Measurements from ENCODE around the gene GALNS. TPM values are rescaled to one million over a fixed set of nuclear protein-coding genes. Genes with fewer than 3 reads are reported as not detected.
A peak's percentile ranks its signal among the peaks of the same experiment; 100 is the strongest.

The GALNS gene
- total and polyA plus RNA-seq, 2 donors (not counting 1 experiment from before 2014, with no cell fraction given) = 45.5 to 68.4 TPM

DNA sequence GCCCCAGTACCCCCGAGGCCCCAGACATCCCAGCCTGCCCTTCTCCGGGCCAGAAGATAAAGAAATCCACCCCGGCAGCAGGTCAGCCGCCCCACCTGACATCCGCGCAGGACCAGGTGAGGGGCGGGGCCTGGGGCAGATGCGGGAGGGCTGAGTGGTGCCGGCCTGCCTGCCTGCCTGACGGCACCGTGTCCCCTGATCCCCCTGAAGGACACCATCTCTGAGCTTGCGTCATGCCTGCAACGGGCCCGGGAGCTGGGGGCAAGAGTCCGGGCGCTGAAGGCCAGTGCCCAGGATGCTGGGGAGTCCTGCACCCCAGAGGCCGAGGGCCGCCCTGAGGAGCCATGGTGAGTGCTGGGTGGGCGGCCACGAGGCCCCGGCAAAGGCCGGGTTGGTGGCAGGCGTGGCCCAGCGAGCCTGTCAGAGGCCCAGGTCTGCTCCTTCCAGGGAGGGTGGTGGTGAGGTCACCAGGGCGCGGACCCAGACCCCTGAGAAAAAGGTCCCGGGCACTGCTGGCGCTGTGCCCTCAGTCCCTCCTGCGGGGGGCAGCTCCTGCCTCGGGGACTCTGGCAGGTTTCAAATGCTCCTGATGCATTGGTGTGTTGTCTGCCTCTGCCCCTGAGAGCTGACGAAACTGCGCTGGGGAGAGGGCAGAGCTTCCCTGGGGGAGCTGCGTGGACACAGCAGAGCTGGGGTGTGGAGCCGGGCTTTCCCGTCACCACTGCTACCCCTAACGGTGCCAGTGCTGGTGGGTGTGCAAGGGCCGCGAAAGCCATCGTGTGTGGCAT is 52.0 kb downstream of the GALNS start:
- H4K20me1 ChIP-seq (ENCODE audit: control insufficient read depth, insufficient read depth, low read length, poor library complexity, severe bottlenecking) = peaks cover 29% of the 10 kb centered on the region
- peaks cover 23% of the 10 kb centered on the region for H3K4me1 Mint-ChIP-seq
- peak overlapping the region; percentile 41 for H3K27ac Mint-ChIP-seq
- H3K4me1 ChIP-seq (ENCODE audit: control insufficient read depth in 2 of 2, insufficient read depth in 2 of 2, low read length in 2 of 2) = peaks cover 24 to 37% of the 10 kb centered on the region in 2 donors
- TF ChIP-seq, protein P1, sequence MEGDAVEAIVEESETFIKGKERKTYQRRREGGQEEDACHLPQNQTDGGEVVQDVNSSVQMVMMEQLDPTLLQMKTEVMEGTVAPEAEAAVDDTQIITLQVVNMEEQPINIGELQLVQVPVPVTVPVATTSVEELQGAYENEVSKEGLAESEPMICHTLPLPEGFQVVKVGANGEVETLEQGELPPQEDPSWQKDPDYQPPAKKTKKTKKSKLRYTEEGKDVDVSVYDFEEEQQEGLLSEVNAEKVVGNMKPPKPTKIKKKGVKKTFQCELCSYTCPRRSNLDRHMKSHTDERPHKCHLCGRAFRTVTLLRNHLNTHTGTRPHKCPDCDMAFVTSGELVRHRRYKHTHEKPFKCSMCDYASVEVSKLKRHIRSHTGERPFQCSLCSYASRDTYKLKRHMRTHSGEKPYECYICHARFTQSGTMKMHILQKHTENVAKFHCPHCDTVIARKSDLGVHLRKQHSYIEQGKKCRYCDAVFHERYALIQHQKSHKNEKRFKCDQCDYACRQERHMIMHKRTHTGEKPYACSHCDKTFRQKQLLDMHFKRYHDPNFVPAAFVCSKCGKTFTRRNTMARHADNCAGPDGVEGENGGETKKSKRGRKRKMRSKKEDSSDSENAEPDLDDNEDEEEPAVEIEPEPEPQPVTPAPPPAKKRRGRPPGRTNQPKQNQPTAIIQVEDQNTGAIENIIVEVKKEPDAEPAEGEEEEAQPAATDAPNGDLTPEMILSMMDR (IDR thresholded peaks at IDR 0.05) = no peak
- TF ChIP-seq EZH2 (IDR thresholded peaks at IDR 0.05; ENCODE audit: borderline replicate concordance, insufficient read depth, low read depth, low read length, poor library complexity, severe bottlenecking) = no peak
- H3K4me2 ChIP-seq (replicated peaks; ENCODE audit: low read depth, low read length, poor library complexity, severe bottlenecking) = peak overlapping the region; percentile 88
- ATAC-seq (ENCODE audit: low read depth) (no peak), DNase-seq (peak; percentile 43)
- no peaks in the 10 kb centered on the region for H3K27me3 Mint-ChIP-seq
- H3K9me3 Mint-ChIP-seq (ENCODE audit: insufficient read depth) = no peaks in the 10 kb centered on the region
- H3K36me3 ChIP-seq (replicated peaks in 1 of 2; ENCODE audit: control extremely low read depth in 1 of 2, control insufficient read depth in 1 of 2, extremely low read depth in 1 of 2, insufficient read depth in 2 of 2, low read length in 1 of 2) = peaks cover 0 to 16% of the 10 kb centered on the region in 2 experiments
- ChIA-PET POLR2A (no interaction called here), CTCF (interaction anchor here (2.2 kb wide), 1 partner anchor 67 kb away, joined by 6 read pairs; no protein-coding TSS in a partner anchor)
- peaks cover 0 to 4% (median 0%) of the 10 kb centered on the region in 4 experiments for H3K27me3 ChIP-seq (replicated peaks in 1 of 4; ENCODE audit: control extremely low read depth in 1 of 4, control insufficient read depth in 3 of 4, insufficient read depth in 4 of 4, low read length in 3 of 4)
- WGBS (ENCODE audit: insufficient coverage) = 49% methylated on average over 39 of the region's 39 CpGs
- H3K4me3 ChIP-seq (ENCODE audit: control extremely low read depth in 1 of 5, extremely low read depth in 1 of 5, insufficient read depth in 1 of 5, low read depth in 2 of 5, low read length in 4 of 5) = peak overlapping the region in 1 of 5 experiments; percentile 18
- H3K79me2 ChIP-seq (ENCODE audit: control insufficient read depth, insufficient read depth, low read length) = peaks cover 4% of the 10 kb centered on the region
- intact Hi-C loops (cut with micrococcal nuclease) = no loop called here
- no peak overlapping the region for H3K27ac ChIP-seq (ENCODE audit: low read length in 2 of 2)
- H3K9ac ChIP-seq (ENCODE audit: low read length) = no peak overlapping the region
- H3K4me3 Mint-ChIP-seq = peak overlapping the region; percentile 60
- H2AFZ ChIP-seq (ENCODE audit: insufficient read depth, low read depth, low read length, poor library complexity, severe bottlenecking) = no peak overlapping the region
- H3K9me3 ChIP-seq (ENCODE audit: control extremely low read depth in 1 of 3, control insufficient read depth in 2 of 3, insufficient read depth in 1 of 3, low read length in 2 of 3) = peaks cover 0 to 7% (median 0%) of the 10 kb centered on the region in 3 donors

DNA sequence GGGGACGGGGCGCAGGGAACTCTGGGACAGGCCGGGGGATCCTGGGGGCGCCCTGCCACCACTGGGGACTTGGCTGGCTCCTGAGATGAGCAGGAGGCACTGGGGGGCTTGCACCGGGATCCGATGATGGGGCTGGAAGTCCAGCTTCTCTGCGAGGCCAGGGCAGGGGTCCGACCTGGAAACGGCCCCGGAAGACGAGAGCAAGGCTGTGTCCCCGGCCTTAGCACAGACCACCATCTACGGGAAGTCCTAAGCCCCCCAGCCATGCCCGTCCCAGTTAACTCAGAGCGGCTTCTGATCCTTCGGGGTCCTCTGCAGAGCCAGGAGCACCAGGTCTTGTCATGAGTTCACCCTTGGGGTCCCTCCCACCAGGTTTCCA is 52.6 kb downstream of the GALNS start:
- Mint-ChIP-seq H3K4me3 (peak overlapping the region; percentile 60), H3K27me3 (no peaks in the 10 kb centered on the region), H3K9me3 (ENCODE audit: insufficient read depth) (no peaks in the 10 kb centered on the region), H3K4me1 (peaks cover 22% of the 10 kb centered on the region), H3K27ac (no peak overlapping the region)
- WGBS (ENCODE audit: insufficient coverage) = 4% methylated on average over 16 of the region's 16 CpGs
- peaks cover 0 to 11% of the 10 kb centered on the region in 2 experiments for H3K36me3 ChIP-seq (replicated peaks in 1 of 2; ENCODE audit: control extremely low read depth in 1 of 2, control insufficient read depth in 1 of 2, extremely low read depth in 1 of 2, insufficient read depth in 2 of 2, low read length in 1 of 2)
- H3K27me3 ChIP-seq (replicated peaks in 1 of 4; ENCODE audit: control extremely low read depth in 1 of 4, control insufficient read depth in 3 of 4, insufficient read depth in 4 of 4, low read length in 3 of 4) = peaks cover 0 to 4% (median 0%) of the 10 kb centered on the region in 4 experiments
- H3K27ac ChIP-seq (ENCODE audit: low read length in 2 of 2) = no peak overlapping the region
- ATAC-seq (ENCODE audit: low read depth) (no peak), DNase-seq (peak; percentile 39)
- H3K9ac ChIP-seq (ENCODE audit: low read length) = no peak overlapping the region
- H3K9me3 ChIP-seq (ENCODE audit: control extremely low read depth in 1 of 3, control insufficient read depth in 2 of 3, insufficient read depth in 1 of 3, low read length in 2 of 3) = peaks cover 0 to 13% (median 0%) of the 10 kb centered on the region in 3 donors
- no peak overlapping the region for H2AFZ ChIP-seq (ENCODE audit: insufficient read depth, low read depth, low read length, poor library complexity, severe bottlenecking)
- TF ChIP-seq EZH2 (IDR thresholded peaks at IDR 0.05; ENCODE audit: borderline replicate concordance, insufficient read depth, low read depth, low read length, poor library complexity, severe bottlenecking) = no peak
- TF ChIP-seq, protein P1 (IDR thresholded peaks at IDR 0.05) = no peak
- peak overlapping the region in 1 of 5 experiments; percentile 18 for H3K4me3 ChIP-seq (ENCODE audit: control extremely low read depth in 1 of 5, extremely low read depth in 1 of 5, insufficient read depth in 1 of 5, low read depth in 2 of 5, low read length in 4 of 5)
- peak overlapping the region; percentile 88 for H3K4me2 ChIP-seq (replicated peaks; ENCODE audit: low read depth, low read length, poor library complexity, severe bottlenecking)
- peaks cover 4% of the 10 kb centered on the region for H3K79me2 ChIP-seq (ENCODE audit: control insufficient read depth, insufficient read depth, low read length)
- ChIA-PET CTCF (no interaction called here), POLR2A (interaction anchor here (1.2 kb wide), 1 partner anchor 9 kb away, joined by 3 read pairs; no protein-coding TSS in a partner anchor)
- peaks cover 24% of the 10 kb centered on the region for H4K20me1 ChIP-seq (ENCODE audit: control insufficient read depth, insufficient read depth, low read length, poor library complexity, severe bottlenecking)
- intact Hi-C loops (cut with micrococcal nuclease) = no loop called here
- peaks cover 26 to 40% of the 10 kb centered on the region in 2 donors for H3K4me1 ChIP-seq (ENCODE audit: control insufficient read depth in 2 of 2, insufficient read depth in 2 of 2, low read length in 2 of 2)

Measured in B cell (primary cell).